ENCODE data around the gene PPP2R1B. TPM values are rescaled to one million over a fixed set of nuclear protein-coding genes. Genes with fewer than 3 reads are reported as not detected.

The PPP2R1B gene
- total RNA-seq, 4 donors from 2014 or later = 18.7 to 22.4 (median 20.7) TPM

DNA sequence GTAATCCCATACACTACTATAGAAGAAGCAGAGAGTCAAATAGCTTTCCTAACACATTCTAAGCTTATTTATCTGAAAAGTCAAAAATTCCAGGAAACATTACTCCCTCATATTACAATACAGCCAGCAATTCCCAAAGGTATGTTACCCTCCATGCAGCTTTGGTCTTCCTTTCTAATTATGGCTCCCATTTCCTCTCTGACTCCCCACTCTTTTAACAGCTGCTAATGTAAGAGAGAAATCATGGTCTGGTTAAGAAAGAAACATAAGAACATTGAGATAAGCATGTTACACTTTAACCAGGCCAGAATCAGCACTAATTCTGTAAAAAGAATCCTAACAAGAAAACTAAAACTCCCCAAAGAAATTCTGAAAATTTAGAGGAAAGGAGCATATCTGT lies 6.8 kb downstream of the PPP2R1B start:
- no peak for TF ChIP-seq CTCF (IDR thresholded peaks at IDR 0.05)
- no peak for TF ChIP-seq POLR2A (IDR thresholded peaks at IDR 0.05)
- no peak overlapping the region for H3K4me3 ChIP-seq (ENCODE audit: low read depth, poor library complexity, severe bottlenecking)
- no peak for DNase-seq (ENCODE audit: low spot score in 2 of 2)
- intact Hi-C loops (cut with DNase I; ENCODE audit: low total_unique reads) = no loop called here

GRCh38 chr11:111756097-111756496 lies 10.1 kb downstream of the PPP2R1B start:
- 91 to 95% methylated on average over 6 of the region's 6 CpGs for WGBS, 2 donors
- TF ChIP-seq POLR2A (IDR thresholded peaks at IDR 0.05) = no peak
- no peak for TF ChIP-seq CTCF (IDR thresholded peaks at IDR 0.05)
- no peak for DNase-seq (ENCODE audit: low spot score in 2 of 2)
- no peak overlapping the region for H3K4me3 ChIP-seq (ENCODE audit: low read depth, poor library complexity, severe bottlenecking)
- intact Hi-C loops (cut with DNase I; ENCODE audit: low total_unique reads) = no loop called here

GRCh38 chr11:111749646-111750045 lies 16.5 kb downstream of the PPP2R1B start:
- H3K4me3 ChIP-seq (ENCODE audit: low read depth, poor library complexity, severe bottlenecking) = no peak overlapping the region
- intact Hi-C loops (cut with DNase I; ENCODE audit: low total_unique reads) = no loop called here
- TF ChIP-seq CTCF (IDR thresholded peaks at IDR 0.05) = no peak
- no peak for TF ChIP-seq POLR2A (IDR thresholded peaks at IDR 0.05)
- no peak for DNase-seq (ENCODE audit: low spot score in 2 of 2)

GRCh38 chr11:111748035-111748804 lies 18.0 kb downstream of the PPP2R1B start:
- no peak overlapping the region for H3K4me3 ChIP-seq (ENCODE audit: low read depth, poor library complexity, severe bottlenecking)
- DNase-seq (ENCODE audit: low spot score in 2 of 2) = no peak
- intact Hi-C loops (cut with DNase I; ENCODE audit: low total_unique reads) = no loop called here
- 58 to 66% methylated on average over 7 of the region's 7 CpGs for WGBS, 2 donors
- TF ChIP-seq CTCF (IDR thresholded peaks at IDR 0.05) = no peak
- no peak for TF ChIP-seq POLR2A (IDR thresholded peaks at IDR 0.05)

DNA sequence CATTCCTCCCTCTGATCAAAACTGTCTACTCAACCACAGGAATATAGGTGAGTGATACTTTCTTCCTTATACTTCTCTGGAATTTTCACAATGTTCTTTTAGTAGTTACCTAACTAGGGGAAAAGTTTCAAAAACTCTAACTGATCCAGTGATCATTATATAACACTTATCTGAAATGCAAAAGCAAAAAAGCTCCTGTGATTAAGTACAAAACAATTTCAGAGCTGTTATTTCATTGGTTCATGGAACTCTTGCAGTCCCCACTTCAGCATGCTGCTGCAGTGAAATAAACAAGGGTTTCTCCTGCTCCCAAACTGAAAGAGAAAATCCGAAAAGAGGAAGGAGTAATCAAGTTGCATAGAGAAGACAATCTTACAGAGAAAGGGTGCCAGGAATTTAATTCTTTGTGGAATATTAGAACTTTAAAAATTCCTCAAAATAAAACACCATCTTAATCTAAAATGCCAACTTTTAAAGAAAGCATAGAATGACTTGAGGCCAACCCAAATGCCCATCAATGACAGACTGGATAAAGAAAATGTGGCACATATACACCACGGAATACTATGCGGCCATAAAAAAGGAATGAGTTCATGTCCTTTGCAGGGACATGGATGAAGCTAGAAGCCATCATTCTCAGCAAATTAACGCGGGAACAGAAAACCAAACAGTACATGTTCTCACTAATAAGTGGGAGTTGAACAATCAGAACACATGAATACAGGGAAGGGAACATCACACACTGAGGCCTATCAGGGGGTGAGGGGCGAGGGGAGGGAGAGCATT lies 20.3 kb downstream of the PPP2R1B start:
- no peak for TF ChIP-seq POLR2A (IDR thresholded peaks at IDR 0.05)
- intact Hi-C loops (cut with DNase I; ENCODE audit: low total_unique reads) = no loop called here
- DNase-seq (ENCODE audit: low spot score in 2 of 2) = no peak
- WGBS, 2 donors = 92 to 93% methylated on average over 6 of the region's 6 CpGs
- H3K4me3 ChIP-seq (ENCODE audit: low read depth, poor library complexity, severe bottlenecking) = no peak overlapping the region

DNA sequence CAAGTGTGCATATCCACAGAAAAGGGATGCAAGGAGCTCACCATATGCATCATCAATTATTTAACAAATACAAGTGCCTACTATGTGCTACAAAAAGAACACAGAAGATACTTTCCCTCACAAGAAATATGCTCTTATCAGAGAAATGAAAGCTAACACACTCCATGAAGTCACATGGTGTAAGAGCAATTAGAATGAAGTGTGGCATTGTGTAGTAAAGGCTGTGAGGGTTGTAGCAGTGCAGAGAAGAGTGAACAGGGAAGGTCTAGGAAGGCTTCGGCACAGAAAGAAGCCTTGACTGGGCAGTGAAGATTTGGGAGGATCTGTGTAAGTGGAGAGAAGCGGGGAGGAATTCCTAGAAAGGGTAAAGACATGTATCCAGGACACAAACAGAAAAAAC lies 22.5 kb downstream of the PPP2R1B start:
- 91 to 96% methylated on average over 2 of the region's 2 CpGs for WGBS, 2 donors
- intact Hi-C loops (cut with DNase I; ENCODE audit: low total_unique reads) = no loop called here
- no peak for DNase-seq (ENCODE audit: low spot score in 2 of 2)
- TF ChIP-seq POLR2A (IDR thresholded peaks at IDR 0.05) = no peak
- TF ChIP-seq CTCF (IDR thresholded peaks at IDR 0.05) = no peak
- no peak overlapping the region for H3K4me3 ChIP-seq (ENCODE audit: low read depth, poor library complexity, severe bottlenecking)
